Activated T-helper 17 cell treated with anti-CD3 and anti-CD28 coated beads, Interleukin-2, amount 50 U/mL, for 72 hours (primary cell): ENCODE measurements around the gene TINAGL1. TPM values are rescaled to one million over a fixed set of nuclear protein-coding genes. Genes with fewer than 3 reads are reported as not detected.

Source experiments
- ATAC-seq: fragments of 150-1000 bp; cut with Tn5 transposase; replicated peaks from 2 replicates; pipeline ENCODE4 v1.10.0; 2021; ENCODE audit warnings: mild to moderate bottlenecking, moderate library complexity
- H3K27ac Mint-ChIP-seq: one replicate; pipeline ENCODE4 v1.8.0; 2022; ENCODE audit warnings: mixed read lengths
- H3K27me3 Mint-ChIP-seq: one replicate; pipeline ENCODE4 v1.8.0; 2022; ENCODE audit warnings: mixed read lengths
- H3K36me3 Mint-ChIP-seq: one replicate; pipeline ENCODE4 v1.8.0; 2022; ENCODE audit warnings: low read depth, mild to moderate bottlenecking, mixed read lengths
- H3K4me1 Mint-ChIP-seq: one replicate; pipeline ENCODE4 v1.8.0; 2022; ENCODE audit warnings: mixed read lengths
- H3K4me3 Mint-ChIP-seq: one replicate; pipeline ENCODE4 v1.8.0; 2022; ENCODE audit warnings: mild to moderate bottlenecking, mixed read lengths
- H3K9me3 Mint-ChIP-seq: one replicate; pipeline ENCODE4 v1.8.0; 2022; ENCODE audit warnings: mixed read lengths
- total RNA-seq, 2 donors: library from RNA; stranded (reverse); gene quantifications; one replicate each; pipeline ENCODE4 v1.2.3, GENCODE V29; 2022

The TINAGL1 gene
- total RNA-seq, 2 donors from 2014 or later, result not detected

- no peak overlapping the region for H3K27ac Mint-ChIP-seq
- H3K36me3 Mint-ChIP-seq, result no peaks in the 10 kb centered on the region
- peaks cover 3% of the 10 kb centered on the region for H3K9me3 Mint-ChIP-seq
- no peak overlapping the region for H3K4me3 Mint-ChIP-seq
- H3K27me3 Mint-ChIP-seq, result peaks cover 31% of the 10 kb centered on the region
- no peak for ATAC-seq
- no peaks in the 10 kb centered on the region for H3K4me1 Mint-ChIP-seq
Observed at GRCh38 chr1:31556481-31557006, 19.8 kb upstream of the TINAGL1 start.

DNA sequence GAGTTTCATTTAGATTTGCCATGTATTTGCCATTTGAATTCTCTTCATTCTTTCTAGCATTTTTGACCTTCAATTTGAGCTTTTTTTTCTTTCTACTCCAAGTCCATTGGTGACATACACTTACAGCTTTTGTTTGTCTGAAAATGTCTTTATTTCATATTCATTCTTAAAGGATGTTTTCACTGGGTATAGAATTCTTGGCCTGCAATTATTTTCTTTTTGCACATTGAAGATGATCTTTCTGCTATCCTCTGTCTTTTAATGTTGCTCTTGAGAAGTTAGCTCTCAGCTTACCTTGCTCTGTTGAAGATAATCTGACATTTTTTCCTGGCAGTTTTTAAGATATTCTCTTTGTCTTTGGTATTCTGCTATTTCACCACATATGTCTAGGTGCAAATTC is 16.6 kb upstream of the TINAGL1 start:
- no peak for ATAC-seq
- Mint-ChIP-seq H3K4me1 (no peaks in the 10 kb centered on the region), H3K9me3 (peaks cover 3% of the 10 kb centered on the region), H3K4me3 (no peak overlapping the region), H3K36me3 (no peaks in the 10 kb centered on the region), H3K27ac (no peak overlapping the region), H3K27me3 (peaks cover 38% of the 10 kb centered on the region)

DNA sequence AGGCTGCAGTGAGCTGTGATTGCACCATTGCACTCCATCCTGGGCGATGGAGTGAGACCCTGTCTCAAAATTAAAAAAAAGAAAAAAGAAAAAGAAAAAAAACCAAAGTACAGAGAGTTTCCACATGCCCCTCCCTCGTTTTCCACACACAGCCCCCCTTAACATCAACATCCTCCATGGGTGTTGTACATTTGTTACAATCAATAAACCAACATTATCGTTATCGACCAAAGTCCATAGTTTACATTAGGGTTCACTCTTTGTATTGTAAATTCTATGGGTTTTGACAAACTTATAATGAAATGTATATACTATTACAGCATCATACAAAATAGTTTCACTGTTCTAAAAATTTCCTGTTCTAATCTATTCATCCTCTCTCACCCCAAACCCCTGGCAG is 15.9 kb upstream of the TINAGL1 start:
- H3K9me3 Mint-ChIP-seq, result peaks cover 3% of the 10 kb centered on the region
- no peaks in the 10 kb centered on the region for H3K36me3 Mint-ChIP-seq
- H3K27me3 Mint-ChIP-seq, result peaks cover 38% of the 10 kb centered on the region
- H3K27ac Mint-ChIP-seq, result no peak overlapping the region
- no peak overlapping the region for H3K4me3 Mint-ChIP-seq
- no peak for ATAC-seq
- no peaks in the 10 kb centered on the region for H3K4me1 Mint-ChIP-seq

- ATAC-seq, result no peak
- no peak overlapping the region for H3K4me3 Mint-ChIP-seq
- H3K27ac Mint-ChIP-seq, result no peak overlapping the region
- H3K27me3 Mint-ChIP-seq, result peaks cover 41% of the 10 kb centered on the region
- H3K36me3 Mint-ChIP-seq, result no peaks in the 10 kb centered on the region
- H3K4me1 Mint-ChIP-seq, result no peaks in the 10 kb centered on the region
- H3K9me3 Mint-ChIP-seq, result peaks cover 3% of the 10 kb centered on the region
Observed at GRCh38 chr1:31562707-31563360, 13.5 kb upstream of the TINAGL1 start.

GRCh38 chr1:31564606-31564989 is 11.7 kb upstream of the TINAGL1 start:
- no peak overlapping the region for H3K27ac Mint-ChIP-seq

DNA sequence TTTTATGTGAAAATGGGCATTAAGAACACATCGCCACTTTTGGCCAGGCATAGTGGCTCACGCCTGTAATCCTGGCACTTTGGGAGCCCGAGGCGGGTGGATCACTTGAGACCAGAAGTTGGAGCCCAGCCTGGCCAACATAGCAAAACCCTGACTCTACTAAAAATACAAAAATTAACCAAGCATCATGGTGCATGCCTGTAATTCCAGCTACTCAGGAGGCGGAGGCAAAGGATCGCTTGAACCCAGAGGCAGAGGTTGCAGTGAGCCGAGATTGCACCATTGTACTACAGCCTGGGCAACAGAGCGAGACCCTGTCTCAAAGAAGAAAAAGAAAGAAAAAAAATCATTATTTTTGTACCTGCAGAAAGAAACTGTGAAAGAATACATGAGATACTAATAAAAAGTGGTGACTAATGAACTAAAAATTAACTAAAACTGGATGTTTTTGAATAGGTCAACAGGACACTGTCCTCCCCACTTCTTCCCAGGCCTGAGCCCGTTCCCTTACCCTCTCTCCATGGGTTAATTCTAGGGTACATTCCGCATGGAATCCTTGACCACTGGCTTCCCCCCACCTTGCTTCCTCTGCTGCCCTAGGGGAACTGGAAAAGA is 8.3 kb upstream of the TINAGL1 start:
- Mint-ChIP-seq H3K4me3 (no peak overlapping the region), H3K27ac (no peak overlapping the region), H3K4me1 (no peaks in the 10 kb centered on the region), H3K36me3 (no peaks in the 10 kb centered on the region), H3K9me3 (no peaks in the 10 kb centered on the region), H3K27me3 (peaks cover 27% of the 10 kb centered on the region)
- ATAC-seq, result no peak

More at GRCh38 chr1:31564606-31564989, 11.7 kb upstream of the TINAGL1 start:
- Mint-ChIP-seq H3K9me3 (peaks cover 3% of the 10 kb centered on the region), H3K4me1 (no peaks in the 10 kb centered on the region), H3K36me3 (no peaks in the 10 kb centered on the region), H3K4me3 (no peak overlapping the region), H3K27me3 (peaks cover 35% of the 10 kb centered on the region)
- no peak for ATAC-seq

DNA sequence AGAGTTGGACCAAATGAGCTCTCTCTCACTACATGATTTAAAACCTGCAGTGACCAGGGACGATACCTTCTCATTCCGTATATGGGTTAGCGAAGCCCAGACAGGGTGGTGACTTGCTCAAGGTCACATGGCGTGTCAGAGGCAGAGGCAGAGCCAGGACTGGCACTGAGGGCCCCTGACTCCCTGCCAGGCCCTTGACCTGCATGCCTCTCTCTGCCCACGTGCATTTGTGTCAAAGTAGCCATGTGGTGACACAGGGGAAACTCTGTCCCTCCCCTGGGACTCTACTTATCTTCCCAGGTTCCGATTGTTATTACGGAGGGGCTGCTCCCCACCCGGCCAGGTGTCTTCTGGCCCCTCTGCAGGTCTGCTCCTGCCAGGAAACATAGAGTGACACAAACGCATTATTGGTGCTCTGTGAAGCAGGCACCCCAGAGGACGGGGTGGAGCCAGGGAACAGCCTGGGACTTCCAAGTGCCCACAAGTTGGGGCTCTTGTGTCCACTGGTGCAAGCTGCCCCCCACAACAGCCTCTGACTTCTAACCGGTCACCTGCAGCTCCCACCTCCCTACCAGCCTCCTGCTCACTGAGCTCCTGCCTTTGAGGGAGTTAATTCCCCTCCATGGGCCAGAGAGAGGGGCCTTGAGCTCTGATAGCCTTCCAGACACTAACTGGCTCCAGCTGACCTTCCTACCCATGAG is 7.3 kb upstream of the TINAGL1 start:
- no peaks in the 10 kb centered on the region for H3K36me3 Mint-ChIP-seq
- H3K9me3 Mint-ChIP-seq, result no peaks in the 10 kb centered on the region
- no peaks in the 10 kb centered on the region for H3K4me1 Mint-ChIP-seq
- ATAC-seq, result no peak
- H3K27ac Mint-ChIP-seq, result no peak overlapping the region
- H3K27me3 Mint-ChIP-seq, result peaks cover 25% of the 10 kb centered on the region
- no peak overlapping the region for H3K4me3 Mint-ChIP-seq

DNA sequence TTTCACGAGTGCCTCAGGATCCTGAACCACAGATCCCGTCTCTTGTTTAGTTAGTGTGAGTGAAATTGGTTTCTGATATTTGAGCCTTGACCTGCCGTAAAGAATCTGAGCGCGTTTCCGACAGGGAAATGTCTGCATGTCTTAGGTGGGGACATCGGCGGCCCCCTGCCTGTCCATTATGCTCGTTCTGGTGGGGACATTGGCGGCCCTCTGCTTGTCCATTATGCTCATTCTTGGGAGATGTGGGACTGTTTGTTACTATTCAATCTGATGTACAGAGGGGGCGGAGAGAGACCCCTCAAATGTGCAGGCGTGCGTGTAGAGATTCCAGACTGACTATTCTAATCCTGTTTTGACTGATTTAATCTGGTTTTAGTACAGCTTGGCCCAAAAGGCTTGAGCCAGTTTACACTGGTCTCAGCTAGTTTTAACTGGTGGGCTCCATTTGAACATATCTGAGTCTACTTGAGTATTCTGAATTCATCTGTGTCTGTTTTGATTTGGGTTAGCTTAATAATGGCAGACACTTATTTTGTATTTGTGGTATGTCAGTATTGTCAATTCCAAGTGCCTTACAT is 6.6 kb upstream of the TINAGL1 start:
- ATAC-seq, result no peak
- H3K27ac Mint-ChIP-seq, result no peak overlapping the region
- no peaks in the 10 kb centered on the region for H3K9me3 Mint-ChIP-seq
- no peaks in the 10 kb centered on the region for H3K36me3 Mint-ChIP-seq
- no peak overlapping the region for H3K4me3 Mint-ChIP-seq
- H3K4me1 Mint-ChIP-seq, result no peaks in the 10 kb centered on the region
- H3K27me3 Mint-ChIP-seq, result peaks cover 26% of the 10 kb centered on the region

DNA sequence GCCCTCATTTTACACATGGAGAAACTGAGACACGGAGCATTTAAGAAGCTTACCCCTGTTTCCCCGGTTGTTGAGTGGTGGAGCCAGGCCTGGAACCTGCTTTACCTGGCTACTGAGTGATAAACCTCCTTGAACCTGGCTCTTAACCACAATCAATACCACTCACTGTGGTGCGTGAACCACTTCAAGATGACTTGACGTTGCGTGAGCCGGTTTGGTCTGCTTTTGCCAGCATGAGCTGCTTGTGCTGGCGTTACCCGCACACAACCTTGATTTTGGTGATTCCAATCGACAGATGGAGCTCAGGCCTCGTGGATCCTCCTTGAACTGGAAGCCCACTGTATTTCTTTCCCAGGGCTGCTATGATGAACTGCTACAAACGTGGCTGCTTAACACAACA is 6.1 kb upstream of the TINAGL1 start:
- Mint-ChIP-seq H3K36me3 (no peaks in the 10 kb centered on the region), H3K27ac (no peak overlapping the region), H3K4me1 (no peaks in the 10 kb centered on the region), H3K4me3 (no peak overlapping the region), H3K9me3 (no peaks in the 10 kb centered on the region), H3K27me3 (peaks cover 26% of the 10 kb centered on the region)
- ATAC-seq, result no peak

- Mint-ChIP-seq H3K9me3 (no peaks in the 10 kb centered on the region), H3K36me3 (no peaks in the 10 kb centered on the region), H3K4me1 (no peaks in the 10 kb centered on the region), H3K4me3 (no peak overlapping the region), H3K27ac (no peak overlapping the region), H3K27me3 (peaks cover 22% of the 10 kb centered on the region)
- ATAC-seq, result no peak
Observed at GRCh38 chr1:31570906-31571305, 5.4 kb upstream of the TINAGL1 start.

GRCh38 chr1:31571340-31572295 is 4.7 kb upstream of the TINAGL1 start:
- Mint-ChIP-seq H3K4me1 (no peaks in the 10 kb centered on the region), H3K27me3 (peaks cover 22% of the 10 kb centered on the region), H3K9me3 (no peaks in the 10 kb centered on the region), H3K4me3 (no peak overlapping the region), H3K27ac (no peak overlapping the region), H3K36me3 (no peaks in the 10 kb centered on the region)
- no peak for ATAC-seq

DNA sequence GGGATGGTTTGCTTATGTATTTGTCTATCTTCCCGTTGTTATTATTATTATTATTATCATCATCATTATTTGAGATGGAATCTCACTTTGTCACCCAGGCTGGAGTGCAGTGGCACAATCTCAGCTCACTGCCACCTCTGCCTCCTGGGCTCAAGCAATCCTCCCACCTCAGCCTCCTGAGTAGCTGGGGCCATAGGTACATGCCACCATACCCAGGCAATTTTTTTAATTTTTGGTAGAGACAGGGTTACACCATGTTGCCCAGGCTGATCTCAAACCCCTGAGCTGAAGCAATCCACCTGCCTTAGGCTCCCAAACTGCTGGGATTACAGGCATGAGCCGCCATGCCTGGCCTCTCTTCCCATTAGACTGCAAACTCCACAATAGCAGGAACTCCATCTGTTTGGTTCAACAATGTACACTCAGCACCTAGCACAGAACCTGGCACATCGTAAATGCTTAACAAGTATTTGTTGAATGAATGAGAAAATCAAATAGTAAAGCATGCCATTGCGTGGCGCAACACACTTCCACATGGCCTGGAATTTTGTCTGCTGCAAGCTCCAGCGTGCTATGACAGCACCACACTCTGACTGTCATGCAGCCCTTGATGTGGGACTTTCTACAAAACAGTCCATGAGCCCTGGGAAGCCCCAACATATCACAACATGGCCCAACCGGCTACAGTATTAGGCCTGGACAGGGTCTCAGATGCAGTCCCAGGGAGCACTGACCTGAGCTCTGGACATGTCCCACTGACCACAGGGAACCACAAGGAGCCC is 3.8 kb upstream of the TINAGL1 start:
- ATAC-seq, result no peak
- Mint-ChIP-seq H3K36me3 (no peaks in the 10 kb centered on the region), H3K27ac (no peak overlapping the region), H3K9me3 (no peaks in the 10 kb centered on the region), H3K4me3 (no peak overlapping the region), H3K27me3 (peaks cover 23% of the 10 kb centered on the region), H3K4me1 (no peaks in the 10 kb centered on the region)

DNA sequence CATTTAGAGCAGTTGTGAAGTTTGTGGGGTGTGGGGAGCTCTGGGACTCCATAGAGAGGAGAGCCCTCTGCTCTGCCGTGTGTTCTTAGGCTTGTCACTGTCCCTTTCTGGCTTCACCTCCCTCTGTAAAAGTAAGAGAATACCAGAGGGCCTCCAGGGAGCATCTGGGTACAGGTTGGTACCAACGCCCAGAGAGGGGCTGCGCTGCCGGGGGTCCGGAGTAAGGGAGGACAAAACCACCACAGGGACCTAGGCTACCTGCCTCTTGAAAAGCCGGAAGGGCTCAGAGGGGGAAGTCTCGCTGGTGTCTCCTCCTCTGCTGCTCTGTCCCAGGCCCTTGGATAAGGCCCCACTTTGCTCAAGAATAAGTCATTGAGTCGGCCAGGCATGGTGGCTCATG is 3.1 kb upstream of the TINAGL1 start:
- no peaks in the 10 kb centered on the region for H3K4me1 Mint-ChIP-seq
- H3K27me3 Mint-ChIP-seq, result peaks cover 23% of the 10 kb centered on the region
- no peak for ATAC-seq
- no peaks in the 10 kb centered on the region for H3K36me3 Mint-ChIP-seq
- no peaks in the 10 kb centered on the region for H3K9me3 Mint-ChIP-seq
- no peak overlapping the region for H3K4me3 Mint-ChIP-seq
- no peak overlapping the region for H3K27ac Mint-ChIP-seq
